SK-N-SH (cell line): ENCODE data around the gene FLOT1. TPM values are rescaled to one million over a fixed set of nuclear protein-coding genes. Genes with fewer than 3 reads are reported as not detected.

Experiments used
- CTCF ChIA-PET: fragments of 300-600, 350-600 bp; formaldehyde crosslinking; extraction: SDS; loops from one replicate; lab custom pipeline; 2021; lab: Yijun Ruan, JAX
- POLR2A ChIA-PET: fragments of 350-600 bp; sonication (Branson Sonifier 250); formaldehyde crosslinking; extraction: SDS; loops from one replicate; lab custom pipeline; 2020; ENCODE audit warnings: antibody characterized with exemption, inconsistent platforms; lab: Yijun Ruan, JAX
- DNase-seq: peaks from one replicate; pipeline ENCODE4 v3.0.0; 2012
- H2AFZ ChIP-seq: fragments of 200-600 bp; sonication (generic); 2 replicates; pipeline ENCODE4 v1.8.1; 2016; ENCODE audit warnings: antibody characterized with exemption, mild to moderate bottlenecking, low read depth
- H3F3A ChIP-seq: fragments of 200-600 bp; sonication (generic); replicated peaks from 2 replicates; pipeline ENCODE3; 2016; ENCODE audit warnings: antibody characterized with exemption, mild to moderate bottlenecking; ENCODE audit not compliant: insufficient read depth
- H3K27ac ChIP-seq, 2 experiments: fragments of 200-500 bp in 1 of 2; fragments of 200-600 bp in 1 of 2; sonication (Bioruptor generic) in 1 of 2; sonication (generic), shearing (Covaris generic) in 1 of 2; 2 replicates each; pipeline versions ENCODE4 v1.5.1 to v1.6.1; 2014 to 2016; ENCODE audit warnings: low read depth in 2 of 2, inconsistent platforms in 1 of 2, low read length in 1 of 2, mild to moderate bottlenecking in 1 of 2, mixed read lengths in 1 of 2
- H3K27me3 ChIP-seq: fragments of 200-600 bp; sonication (generic), shearing (Covaris generic); 2 replicates; pipeline ENCODE4 v1.6.1; 2016; ENCODE audit warnings: mixed run types; ENCODE audit not compliant: insufficient read depth
- H3K36me3 ChIP-seq, 2 experiments: fragments of 200-500 bp in 1 of 2; fragments of 200-600 bp in 1 of 2; sonication (Bioruptor generic) in 1 of 2; sonication (generic) in 1 of 2; replicated peaks in 1 of 2; 2 replicates each; pipeline versions ENCODE3 to v1.5.1; 2014 to 2016; ENCODE audit warnings: low read length in 1 of 2, mild to moderate bottlenecking in 1 of 2; ENCODE audit not compliant: insufficient read depth in 2 of 2, control insufficient read depth in 1 of 2
- H3K4me1 ChIP-seq, 2 experiments: fragments of 200-500 bp in 1 of 2; fragments of 200-600 bp in 1 of 2; sonication (Bioruptor generic) in 1 of 2; sonication (generic), shearing (Covaris generic) in 1 of 2; 2 replicates each; pipeline versions ENCODE4 v1.5.1 to v1.6.1; 2014 to 2016; ENCODE audit warnings: low read depth in 1 of 2, low read length in 1 of 2, mixed run types in 1 of 2; ENCODE audit not compliant: insufficient read depth in 2 of 2, control insufficient read depth in 1 of 2
- H3K4me2 ChIP-seq: fragments of 200-600 bp; sonication (generic), shearing (Covaris generic); 2 replicates; pipeline ENCODE4 v1.6.1; 2017; ENCODE audit warnings: mixed run types
- H3K4me3 ChIP-seq, 2 experiments: fragments of 200-500 bp in 1 of 2; fragments of 200-600 bp in 1 of 2; sonication (Bioruptor generic) in 1 of 2; sonication (generic), shearing (Covaris generic) in 1 of 2; 2 replicates each; pipeline versions ENCODE4 v1.5.1 to v1.8.1; 2014 to 2016; ENCODE audit warnings: low read depth in 2 of 2, inconsistent platforms in 1 of 2, low read length in 1 of 2, mild to moderate bottlenecking in 1 of 2, mixed read lengths in 1 of 2, moderate library complexity in 1 of 2
- H3K79me2 ChIP-seq: fragments of 200-600 bp; sonication (generic); 2 replicates; pipeline ENCODE4 v1.8.1; 2017; ENCODE audit warnings: mild to moderate bottlenecking; ENCODE audit not compliant: insufficient read depth
- H3K9ac ChIP-seq: fragments of 200-600 bp; sonication (generic); 2 replicates; pipeline ENCODE4 v1.6.1; 2017; ENCODE audit warnings: mixed run types
- H3K9me2 ChIP-seq: fragments of 200-600 bp; sonication (generic); 2 replicates; pipeline ENCODE4 v1.6.1; 2017; ENCODE audit warnings: mixed run types
- H3K9me3 ChIP-seq: fragments of 200-600 bp; sonication (generic); 2 replicates; pipeline ENCODE4 v1.6.1; 2017; ENCODE audit warnings: mixed run types, mild to moderate bottlenecking, moderate library complexity
- H4K20me1 ChIP-seq: fragments of 200-600 bp; sonication (generic); 2 replicates; pipeline ENCODE4 v1.6.1; 2017; ENCODE audit warnings: mild to moderate bottlenecking, mixed run types; ENCODE audit not compliant: insufficient read depth
- CHD2 ChIP-seq: fragments of 150-350 bp; IDR thresholded peaks from 2 replicates; pipeline ENCODE4 v1.6.1; 2018; ENCODE audit warnings: low read length; ENCODE audit not compliant: partially characterized antibody
- ELF1 ChIP-seq: IDR thresholded peaks from 2 replicates; pipeline ENCODE4 v1.4.0; 2012
- EZH2phosphoT487 ChIP-seq: fragments of 200-600 bp; sonication (generic); IDR thresholded peaks from 2 replicates; pipeline ENCODE4 v1.6.1; 2017; ENCODE audit warnings: low read depth, mixed run types, mild to moderate bottlenecking, antibody characterized with exemption, moderate library complexity, borderline replicate concordance
- FOXJ3 ChIP-seq: sonication (generic); formaldehyde crosslinking; IDR thresholded peaks from 2 replicates; pipeline ENCODE4 v1.5.1; 2020; ENCODE audit warnings: mild to moderate bottlenecking, missing genetic modification reagents
- FOXM1 ChIP-seq: IDR thresholded peaks from 2 replicates; pipeline ENCODE4 v1.4.0; 2012; ENCODE audit warnings: low read depth, mild to moderate bottlenecking
- GABPA ChIP-seq: IDR thresholded peaks from 2 replicates; pipeline ENCODE4 v1.4.0; 2012; ENCODE audit warnings: low read depth, mild to moderate bottlenecking
- IRF3 ChIP-seq: fragments of 150-350 bp; IDR thresholded peaks from 2 replicates; pipeline ENCODE4 v1.6.1; 2016; ENCODE audit warnings: mild to moderate bottlenecking, low read depth, low read length
- JUND ChIP-seq: IDR thresholded peaks from 2 replicates; pipeline ENCODE4 v1.4.0; 2012
- MEF2A ChIP-seq: IDR thresholded peaks from 2 replicates; pipeline ENCODE4 v1.4.0; 2012; ENCODE audit warnings: low read depth, borderline replicate concordance
- NRF1 ChIP-seq: IDR thresholded peaks from 2 replicates; pipeline ENCODE4 v1.6.1; 2012; ENCODE audit warnings: low read depth, mild to moderate bottlenecking, low read length
- PBX3 ChIP-seq: IDR thresholded peaks from 2 replicates; pipeline ENCODE4; 2012
- RCOR1 ChIP-seq: fragments of 150-350 bp; IDR thresholded peaks from 2 replicates; pipeline ENCODE4 v1.6.1; 2017; ENCODE audit warnings: antibody characterized with exemption, low read length
- REST ChIP-seq: IDR thresholded peaks from 2 replicates; pipeline ENCODE4 v1.6.1; 2012; ENCODE audit warnings: mild to moderate bottlenecking, low read depth, low read length, moderate library complexity
- RFX5 ChIP-seq: IDR thresholded peaks from 2 replicates; pipeline ENCODE4 v1.6.1; 2012; ENCODE audit warnings: mild to moderate bottlenecking, improper control_type of control experiment, low read length
- RXRA ChIP-seq: IDR thresholded peaks from 2 replicates; pipeline ENCODE4 v1.4.0; 2012; ENCODE audit warnings: low read depth, mild to moderate bottlenecking, borderline replicate concordance
- SMC3 ChIP-seq: IDR thresholded peaks from 2 replicates; pipeline ENCODE4 v1.6.1; 2012; ENCODE audit warnings: low read depth, low read length, improper control_type of control experiment
- TAF1 ChIP-seq: IDR thresholded peaks from 2 replicates; pipeline ENCODE4 v1.6.1; 2012; ENCODE audit warnings: low read depth, mild to moderate bottlenecking, low read length, moderate library complexity, borderline replicate concordance
- TCF12 ChIP-seq: IDR thresholded peaks from 2 replicates; pipeline ENCODE4 v1.4.0; 2012
- TEAD4 ChIP-seq: IDR thresholded peaks from 2 replicates; pipeline ENCODE4 v1.4.0; 2012; ENCODE audit warnings: mild to moderate bottlenecking, borderline replicate concordance; ENCODE audit not compliant: insufficient read depth
- polyA plus RNA-seq, 3 experiments: library from polyadenylated mRNA; depleted of rRNA; stranded (reverse); fragments of >200 nt; gene quantifications; 2 replicates each; pipeline ENCODE4 v1.2.3, GENCODE V29; 2012

Gene FLOT1
- polyA plus RNA-seq, 1 of the 3 experiments (the other 2 are of a cell fraction): 462 TPM

- Histone ChIP-seq H2AFZ (no peak overlapping the region), H4K20me1 (no peaks in the 10 kb centered on the region), H3K9me2 (no peaks in the 10 kb centered on the region)
- TF ChIP-seq JUND: no peak
- TF ChIP-seq FOXM1: no peak
- no peak for TF ChIP-seq TAF1
- TF ChIP-seq REST: no peak
- TF ChIP-seq RXRA: no peak
- no peak for TF ChIP-seq SMC3
- TF ChIP-seq EZH2phosphoT487: no peak
- no peak for TF ChIP-seq ELF1
- no peak for TF ChIP-seq GABPA
- no peak for TF ChIP-seq RCOR1
- TF ChIP-seq RFX5: no peak
- TF ChIP-seq NRF1: no peak
- TF ChIP-seq IRF3: no peak
- no peak for TF ChIP-seq FOXJ3 (CRISPR knock-in tag)
- TF ChIP-seq CHD2: no peak
- TF ChIP-seq MEF2A: no peak
- no peak for TF ChIP-seq TEAD4
- no peak for TF ChIP-seq TCF12
- no peak for TF ChIP-seq PBX3
- TF ChIP-seq, all 33 proteins: peak for 0
- Histone ChIP-seq H3K4me3 (no peak overlapping the region), H3K27ac (peak overlapping the region in 1 of 2 experiments; percentile 65; a peak in 1 of 4 replicates), H3K9ac (no peak overlapping the region), H3K4me1 (peaks cover 16 to 37% of the 10 kb centered on the region in 2 experiments; a peak in 3 of 4 replicates), H3K4me2 (no peak overlapping the region), H3K27me3 (no peaks in the 10 kb centered on the region), H3F3A (peaks cover 35% of the 10 kb centered on the region), H3K9me3 (no peaks in the 10 kb centered on the region), H3K79me2 (no peaks in the 10 kb centered on the region), H3K36me3 (no peaks in the 10 kb centered on the region)
- CTCF ChIA-PET: interaction anchor here (0.9 to 1.1 kb wide), 2 partner anchors 20 to 86 kb away, joined by 3 read pairs; no protein-coding TSS in a partner anchor
- POLR2A ChIA-PET: no interaction called here
- no peak for DNase-seq
Measured at GRCh38 chr6:30750379-30750668, 7.8 kb upstream of the FLOT1 start.
